HepG2 (cell line): Measurements from ENCODE around the gene SLC25A22. TPM values are rescaled to one million over a fixed set of nuclear protein-coding genes. Genes with fewer than 3 reads are reported as not detected.

ENCODE experiments used
- ARNTL ChIP-seq: sonication (generic); formaldehyde crosslinking; IDR thresholded peaks from 2 replicates; pipeline ENCODE4 v1.4.0; 2020; ENCODE audit warnings: mild to moderate bottlenecking, missing genetic modification reagents
- ASH2L ChIP-seq: fragments of 300-600, 200-600 bp; sonication (generic); IDR thresholded peaks from 2 replicates; pipeline ENCODE4 v1.7.0; 2017; ENCODE audit warnings: low read depth, mild to moderate bottlenecking, moderate library complexity, mixed read lengths, low read length; ENCODE audit not compliant: insufficient read length
- GZF1 ChIP-seq: sonication (generic); formaldehyde crosslinking; IDR thresholded peaks from 2 replicates; pipeline ENCODE4 v1.5.1; 2020; ENCODE audit warnings: mild to moderate bottlenecking, missing genetic modification reagents
- HNRNPK ChIP-seq: fragments of 200-400 bp; formaldehyde crosslinking; IDR thresholded peaks from 2 replicates; pipeline ENCODE4 v1.6.1; 2018; ENCODE audit warnings: low read length, low read depth, moderate library complexity, mild to moderate bottlenecking; ENCODE audit not compliant: poor library complexity, severe bottlenecking
- IRF9 ChIP-seq: sonication (generic); formaldehyde crosslinking; IDR thresholded peaks from 2 replicates; pipeline ENCODE4 v1.8.0; 2022; ENCODE audit warnings: missing genetic modification reagents, mild to moderate bottlenecking, borderline replicate concordance
- MAFF ChIP-seq: IDR thresholded peaks from 2 replicates; pipeline ENCODE4 v1.6.1; 2011; ENCODE audit warnings: low read depth, low read length, improper control_type of control experiment
- MATR3 ChIP-seq: sonication (generic); formaldehyde crosslinking; IDR thresholded peaks from 2 replicates; pipeline ENCODE4 v1.4.0; 2020; ENCODE audit warnings: missing genetic modification reagents
- MLXIP ChIP-seq: sonication (generic); formaldehyde crosslinking; IDR thresholded peaks from 2 replicates; pipeline ENCODE4 v1.9.0; 2021; ENCODE audit warnings: missing genetic modification reagents, borderline replicate concordance
- MXI1 ChIP-seq: IDR thresholded peaks from 3 replicates; pipeline ENCODE4 v1.6.1; 2012; ENCODE audit warnings: low read depth, low read length, inconsistent platforms, borderline replicate concordance
- NCOA2 ChIP-seq: sonication (generic); formaldehyde crosslinking; IDR thresholded peaks from 2 replicates; pipeline ENCODE4 v1.8.0; 2022; ENCODE audit warnings: inconsistent platforms
- NR1H2 ChIP-seq: sonication (generic); formaldehyde crosslinking; IDR thresholded peaks from 2 replicates; pipeline ENCODE4 v1.8.1; 2022; ENCODE audit warnings: low read depth, missing genetic modification reagents, borderline replicate concordance
- NR2C2 ChIP-seq: sonication (generic); formaldehyde crosslinking; IDR thresholded peaks from 2 replicates; pipeline ENCODE4 v1.4.0; 2020; ENCODE audit warnings: missing genetic modification reagents, mild to moderate bottlenecking, moderate library complexity, borderline replicate concordance
- PRDM10 ChIP-seq: sonication (generic); formaldehyde crosslinking; IDR thresholded peaks from 2 replicates; pipeline ENCODE4 v1.4.0; 2020; ENCODE audit warnings: low read depth, missing genetic modification reagents
- RFXAP ChIP-seq: sonication (generic); formaldehyde crosslinking; IDR thresholded peaks from 2 replicates; pipeline ENCODE4 v1.4.0; 2020; ENCODE audit warnings: missing genetic modification reagents, borderline replicate concordance
- ZFAT ChIP-seq: sonication (generic); formaldehyde crosslinking; conservative IDR thresholded peaks from 2 replicates; pipeline ENCODE4 v1.8.1; 2023; ENCODE audit warnings: missing genetic modification reagents, inconsistent platforms
- ZMAT3 ChIP-seq: sonication (generic); formaldehyde crosslinking; conservative IDR thresholded peaks from 2 replicates; pipeline ENCODE4 v1.7.0; 2021; ENCODE audit warnings: missing genetic modification reagents
- ZMYM4 ChIP-seq: sonication (generic); formaldehyde crosslinking; IDR thresholded peaks from 2 replicates; pipeline ENCODE4 v1.8.1; 2023; ENCODE audit warnings: mild to moderate bottlenecking, missing genetic modification reagents
- ZNF3 ChIP-seq: IDR thresholded peaks from 2 replicates; pipeline ENCODE4 v1.7.0; 2017; ENCODE audit warnings: inconsistent platforms
- ZNF510 ChIP-seq: sonication (generic); formaldehyde crosslinking; IDR thresholded peaks from 2 replicates; pipeline ENCODE4 v1.4.0; 2020; ENCODE audit warnings: low read depth, mild to moderate bottlenecking, missing genetic modification reagents
- ZNF547 ChIP-seq: sonication (generic); formaldehyde crosslinking; IDR thresholded peaks from 2 replicates; pipeline ENCODE4 v1.5.1; 2020; ENCODE audit warnings: mild to moderate bottlenecking, missing genetic modification reagents
- ZNF564 ChIP-seq: sonication (generic); formaldehyde crosslinking; IDR thresholded peaks from 2 replicates; pipeline ENCODE4 v1.8.1; 2023; ENCODE audit warnings: mild to moderate bottlenecking, missing genetic modification reagents
- ZSCAN20 ChIP-seq: sonication (generic); formaldehyde crosslinking; IDR thresholded peaks from 2 replicates; pipeline ENCODE4 v1.4.0; 2020; ENCODE audit warnings: missing genetic modification reagents, mild to moderate bottlenecking, borderline replicate concordance
- polyA plus RNA-seq, 8 experiments: library from polyadenylated mRNA; depleted of rRNA in 3 of 8; stranded (reverse) in 7 of 8; unstranded in 1 of 8; fragments of >200 nt; fragmentation: Illumina TruSeq in 4 of 8; extraction: Trizol in 4 of 8; gene quantifications; 2 replicates each; pipeline versions ENCODE4 v1.2.1 to v1.2.3, GENCODE V29; 2011 to 2016; ENCODE audit warnings: low read depth in 4 of 8, missing spikeins in 1 of 8, mixed read lengths in 1 of 8; ENCODE audit not compliant: insufficient read depth in 1 of 8
- total RNA-seq, 5 experiments: library from RNA; depleted of rRNA; stranded (reverse); fragments of >200 nt; fragmentation: Illumina TruSeq; extraction: Trizol; gene quantifications; 2 replicates each; pipeline ENCODE4 v1.2.3, GENCODE V29; 2016; ENCODE audit warnings: low read depth in 1 of 5

SLC25A22 gene
- total and polyA plus RNA-seq, 2 of the 13 experiments (the other 11 are each of a cell fraction or from before 2014, with no cell fraction given), result 12.4 to 19.2 TPM

GRCh38 chr11:747158-748006 is 50.7 kb downstream of the SLC25A22 start, which contains the start of gene TALDO1 (continued):
- TF ChIP-seq MLXIP, result no peak
- TF ChIP-seq GZF1 (CRISPR knock-in tag), result no peak
- TF ChIP-seq ASH2L, result peak; percentile 80
- peak; percentile 46; the same call in 1 of the 3 replicates for TF ChIP-seq MXI1
- peak; percentile 83; the same call in 1 of the 2 replicates for TF ChIP-seq ARNTL
- TF ChIP-seq RFXAP, result peak; percentile 18; the same call in 1 of the 2 replicates
- TF ChIP-seq HNRNPK, result peak; percentile 55
- no peak for TF ChIP-seq NR1H2 (CRISPR knock-in tag)
- TF ChIP-seq MATR3 (CRISPR knock-in tag), result no peak
- TF ChIP-seq ZSCAN20 (CRISPR knock-in tag), result peak; percentile 51; the same call in 1 of the 2 replicates
- TF ChIP-seq PRDM10 (CRISPR knock-in tag), result no peak
- TF ChIP-seq ZNF510 (CRISPR knock-in tag), result 0 out of 2 replicates have a peak, but pooled peaks have one; percentile 61
- peak; percentile 64 for TF ChIP-seq ZNF564 (CRISPR knock-in tag)
- TF ChIP-seq ZNF547 (CRISPR knock-in tag), result peak; percentile 51; the same call in 1 of the 2 replicates
- TF ChIP-seq NR2C2 (CRISPR knock-in tag), result peak; percentile 49; the same call in 1 of the 2 replicates
- peak; percentile 62; the same call in 1 of the 2 replicates for TF ChIP-seq ZMYM4 (CRISPR knock-in tag)
- TF ChIP-seq NCOA2, result no peak
- 0 out of 2 replicates have a peak, but pooled peaks have one; percentile 71 for TF ChIP-seq ZFAT (CRISPR knock-in tag)
- TF ChIP-seq ZMAT3, result peak; percentile 82
- no peak for TF ChIP-seq ZNF3 (CRISPR knock-in tag)
- peak; percentile 21; the same call in 1 of the 2 replicates for TF ChIP-seq IRF9 (CRISPR knock-in tag)
- no peak for TF ChIP-seq MAFF
